GM12891 (cell line): ENCODE measurements around the gene CUL4A.

Source experiments
- PAX5 ChIP-seq: IDR thresholded peaks from 2 replicates; pipeline ENCODE4 v1.6.1; 2011; ENCODE audit warnings: low read length, moderate library complexity, mild to moderate bottlenecking; ENCODE audit not compliant: insufficient read depth, severe bottlenecking
- POLR2A ChIP-seq: IDR thresholded peaks from 2 replicates; pipeline ENCODE4 v1.6.1; 2011; ENCODE audit warnings: low read depth, low read length, control low read depth
- POLR2AphosphoS5 ChIP-seq: IDR thresholded peaks from 2 replicates; pipeline ENCODE4 v1.6.1; 2011; ENCODE audit warnings: low read depth, low read length, control low read depth
- POU2F2 ChIP-seq: IDR thresholded peaks from 2 replicates; pipeline ENCODE4 v1.6.1; 2011; ENCODE audit warnings: low read depth, mild to moderate bottlenecking, control low read depth, low read length, moderate library complexity
- SPI1 ChIP-seq: IDR thresholded peaks from 2 replicates; pipeline ENCODE4 v1.6.1; 2011; ENCODE audit warnings: low read depth, low read length, control low read depth
- TAF1 ChIP-seq: IDR thresholded peaks from 2 replicates; pipeline ENCODE4 v1.6.1; 2011; ENCODE audit warnings: low read depth, low read length, control low read depth

GRCh38 chr13:113172419-113172926 is 36.9 kb upstream of the CUL4A start:
- TF ChIP-seq TAF1: no peak
- TF ChIP-seq POLR2A: no peak
- TF ChIP-seq POLR2AphosphoS5: no peak
- TF ChIP-seq SPI1: no peak
- TF ChIP-seq PAX5: no peak
- TF ChIP-seq POU2F2: no peak
